Neural progenitor cell (in vitro differentiated cells): ENCODE results near the gene PCDHGB6.
"Not testable (repeated sequence)": the region's sequence is repeated elsewhere in the genome, so short reads cannot be mapped to it uniquely, and the experiment has no call there.

Experiments used
- EZH2 ChIP-seq: fragments of 200-600 bp; sonication (generic); IDR thresholded peaks from 2 replicates; pipeline ENCODE4 v1.6.1; 2017; ENCODE audit warnings: antibody characterized with exemption, mild to moderate bottlenecking, moderate library complexity
- TF ChIP-seq, protein P1 (sequence below): fragments of 200-600 bp; sonication (generic); IDR thresholded peaks from 2 replicates; pipeline ENCODE4 v1.5.1; 2017; ENCODE audit warnings: antibody characterized with exemption, mild to moderate bottlenecking

DNA sequence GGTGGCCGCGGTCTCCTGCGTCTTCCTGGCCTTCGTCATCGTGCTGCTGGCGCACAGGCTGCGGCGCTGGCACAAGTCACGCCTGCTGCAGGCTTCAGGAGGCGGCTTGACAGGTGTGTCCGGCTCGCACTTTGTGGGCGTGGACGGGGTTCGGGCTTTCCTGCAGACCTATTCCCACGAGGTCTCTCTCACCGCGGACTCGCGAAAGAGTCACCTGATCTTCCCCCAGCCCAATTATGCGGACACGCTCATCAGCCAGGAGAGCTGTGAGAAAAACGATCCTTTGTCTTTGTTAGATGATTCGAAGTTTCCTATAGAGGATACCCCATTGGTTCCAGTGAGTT lies 7.4 kb downstream of the PCDHGB6 start:
- TF ChIP-seq, protein P1, sequence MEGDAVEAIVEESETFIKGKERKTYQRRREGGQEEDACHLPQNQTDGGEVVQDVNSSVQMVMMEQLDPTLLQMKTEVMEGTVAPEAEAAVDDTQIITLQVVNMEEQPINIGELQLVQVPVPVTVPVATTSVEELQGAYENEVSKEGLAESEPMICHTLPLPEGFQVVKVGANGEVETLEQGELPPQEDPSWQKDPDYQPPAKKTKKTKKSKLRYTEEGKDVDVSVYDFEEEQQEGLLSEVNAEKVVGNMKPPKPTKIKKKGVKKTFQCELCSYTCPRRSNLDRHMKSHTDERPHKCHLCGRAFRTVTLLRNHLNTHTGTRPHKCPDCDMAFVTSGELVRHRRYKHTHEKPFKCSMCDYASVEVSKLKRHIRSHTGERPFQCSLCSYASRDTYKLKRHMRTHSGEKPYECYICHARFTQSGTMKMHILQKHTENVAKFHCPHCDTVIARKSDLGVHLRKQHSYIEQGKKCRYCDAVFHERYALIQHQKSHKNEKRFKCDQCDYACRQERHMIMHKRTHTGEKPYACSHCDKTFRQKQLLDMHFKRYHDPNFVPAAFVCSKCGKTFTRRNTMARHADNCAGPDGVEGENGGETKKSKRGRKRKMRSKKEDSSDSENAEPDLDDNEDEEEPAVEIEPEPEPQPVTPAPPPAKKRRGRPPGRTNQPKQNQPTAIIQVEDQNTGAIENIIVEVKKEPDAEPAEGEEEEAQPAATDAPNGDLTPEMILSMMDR: not testable (repeated sequence)
- TF ChIP-seq EZH2: not testable (repeated sequence)
